B cell (primary cell): ENCODE results near the gene PCDH9.
"Not testable (repeated sequence)": the region's sequence is repeated elsewhere in the genome, so short reads cannot be mapped to it uniquely, and the experiment has no call there.

Experiments
- EZH2 ChIP-seq: IDR thresholded peaks from 2 replicates; pipeline ENCODE4 v1.6.1; 2012; ENCODE audit warnings: borderline replicate concordance, low read depth, mild to moderate bottlenecking, moderate library complexity, low read length; ENCODE audit not compliant: insufficient read depth, poor library complexity, severe bottlenecking
- TF ChIP-seq, protein P1 (sequence below): fragments of 200-600 bp; IDR thresholded peaks from one replicate; pipeline ENCODE4 v1.8.0; 2022; ENCODE audit warnings: antibody characterized with exemption, mild to moderate bottlenecking

DNA sequence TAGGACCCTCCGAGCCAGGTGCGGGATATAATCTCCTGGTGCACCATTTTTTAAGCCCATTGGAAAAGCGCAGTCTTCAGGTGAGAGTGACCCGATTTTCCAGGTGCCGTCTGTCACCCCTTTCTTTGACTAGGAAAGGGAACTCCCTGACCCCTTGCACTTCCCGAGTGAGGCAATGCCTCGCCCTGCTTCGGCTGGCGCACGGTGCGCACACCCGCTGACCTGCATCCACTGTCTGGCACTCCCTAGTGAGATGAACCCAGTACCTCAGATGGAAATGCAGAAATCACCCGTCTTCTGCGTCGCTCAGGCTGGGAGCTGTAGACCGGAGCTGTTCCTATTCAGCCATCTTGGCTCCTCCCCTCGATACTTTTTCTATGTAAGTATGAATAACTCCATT is 970.7 kb downstream of the PCDH9 start:
- TF ChIP-seq, protein P1, sequence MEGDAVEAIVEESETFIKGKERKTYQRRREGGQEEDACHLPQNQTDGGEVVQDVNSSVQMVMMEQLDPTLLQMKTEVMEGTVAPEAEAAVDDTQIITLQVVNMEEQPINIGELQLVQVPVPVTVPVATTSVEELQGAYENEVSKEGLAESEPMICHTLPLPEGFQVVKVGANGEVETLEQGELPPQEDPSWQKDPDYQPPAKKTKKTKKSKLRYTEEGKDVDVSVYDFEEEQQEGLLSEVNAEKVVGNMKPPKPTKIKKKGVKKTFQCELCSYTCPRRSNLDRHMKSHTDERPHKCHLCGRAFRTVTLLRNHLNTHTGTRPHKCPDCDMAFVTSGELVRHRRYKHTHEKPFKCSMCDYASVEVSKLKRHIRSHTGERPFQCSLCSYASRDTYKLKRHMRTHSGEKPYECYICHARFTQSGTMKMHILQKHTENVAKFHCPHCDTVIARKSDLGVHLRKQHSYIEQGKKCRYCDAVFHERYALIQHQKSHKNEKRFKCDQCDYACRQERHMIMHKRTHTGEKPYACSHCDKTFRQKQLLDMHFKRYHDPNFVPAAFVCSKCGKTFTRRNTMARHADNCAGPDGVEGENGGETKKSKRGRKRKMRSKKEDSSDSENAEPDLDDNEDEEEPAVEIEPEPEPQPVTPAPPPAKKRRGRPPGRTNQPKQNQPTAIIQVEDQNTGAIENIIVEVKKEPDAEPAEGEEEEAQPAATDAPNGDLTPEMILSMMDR: not testable (repeated sequence)
- not testable (repeated sequence) for TF ChIP-seq EZH2
